OCI-LY1 (cell line): ENCODE data around the gene MAP3K6.

ENCODE experiments used
- H2AFZ ChIP-seq: fragments of 200-600 bp; sonication (generic), shearing (Covaris generic); 2 replicates; pipeline ENCODE4 v1.6.0; 2014; ENCODE audit warnings: antibody characterized with exemption, mild to moderate bottlenecking, low read length
- H3F3A ChIP-seq: fragments of 200-600 bp; sonication (generic), shearing (Covaris generic); 2 replicates; pipeline ENCODE4 v1.6.0; 2014; ENCODE audit warnings: mild to moderate bottlenecking, antibody characterized with exemption, low read length, moderate library complexity; ENCODE audit not compliant: insufficient read depth
- H3K27ac ChIP-seq: fragments of 200-600 bp; sonication (generic); 2 replicates; pipeline ENCODE4 v1.5.1; 2014; ENCODE audit warnings: low read length, mixed run types, mild to moderate bottlenecking, low read depth; ENCODE audit not compliant: poor library complexity, severe bottlenecking
- H3K27me3 ChIP-seq: fragments of 200-600 bp; sonication (generic); 2 replicates; pipeline ENCODE4 v1.6.0; 2014; ENCODE audit warnings: antibody characterized with exemption, mild to moderate bottlenecking, low read length, moderate library complexity; ENCODE audit not compliant: insufficient read depth
- H3K36me3 ChIP-seq: fragments of 200-600 bp; sonication (generic); 2 replicates; pipeline ENCODE4 v1.6.1; 2014; ENCODE audit warnings: mild to moderate bottlenecking, antibody characterized with exemption, low read length, moderate library complexity, mixed read lengths; ENCODE audit not compliant: insufficient read depth
- H3K4me1 ChIP-seq: fragments of 200-600 bp; sonication (generic); 2 replicates; pipeline ENCODE4 v1.5.1; 2014; ENCODE audit warnings: mild to moderate bottlenecking, low read length, moderate library complexity; ENCODE audit not compliant: insufficient read depth, severe bottlenecking
- H3K4me2 ChIP-seq: fragments of 200-600 bp; sonication (generic), shearing (Covaris generic); 2 replicates; pipeline ENCODE4 v1.6.1; 2014; ENCODE audit warnings: low read length
- H3K4me3 ChIP-seq: fragments of 200-600 bp; sonication (generic); 2 replicates; pipeline ENCODE4 v1.5.1; 2014; ENCODE audit warnings: low read length, low read depth, mild to moderate bottlenecking, mixed read lengths; ENCODE audit not compliant: poor library complexity, severe bottlenecking
- H3K79me2 ChIP-seq: fragments of 200-600 bp; shearing (Covaris generic); 2 replicates; pipeline ENCODE4 v1.6.1; 2016; ENCODE audit warnings: mixed run types, low read length, mixed read lengths; ENCODE audit not compliant: insufficient read depth
- H3K9ac ChIP-seq: fragments of 200-600 bp; sonication (generic), shearing (Covaris generic); 2 replicates; pipeline ENCODE4 v1.6.1; 2014; ENCODE audit warnings: mild to moderate bottlenecking, low read length, mixed read lengths
- H3K9me2 ChIP-seq: fragments of 200-600 bp; sonication (generic), shearing (Covaris generic); 2 replicates; pipeline ENCODE4 v1.6.1; 2014; ENCODE audit warnings: low read depth, mild to moderate bottlenecking, low read length, mixed read lengths
- H3K9me3 ChIP-seq: fragments of 200-600 bp; shearing (Covaris generic); 2 replicates; pipeline ENCODE4 v1.6.1; 2014; ENCODE audit warnings: low read length, mixed read lengths
- H4K20me1 ChIP-seq: fragments of 200-600 bp; sonication (generic), shearing (Covaris generic); 2 replicates; pipeline ENCODE4 v1.6.0; 2016; ENCODE audit warnings: mild to moderate bottlenecking, low read length; ENCODE audit not compliant: insufficient read depth
- CTCF ChIP-seq: fragments of 200-600 bp; sonication (generic), shearing (Covaris generic); IDR thresholded peaks from 2 replicates; pipeline ENCODE4 v1.5.1; 2017; ENCODE audit warnings: mild to moderate bottlenecking, antibody characterized with exemption, low read length, moderate library complexity, mixed read lengths
- EZH2 ChIP-seq: fragments of 200-600 bp; sonication (generic), shearing (Covaris generic); IDR thresholded peaks from 2 replicates; pipeline ENCODE4 v1.8.0; 2017; ENCODE audit warnings: borderline replicate concordance, mixed run types, mild to moderate bottlenecking, antibody characterized with exemption, low read length, moderate library complexity, mixed read lengths

Gene MAP3K6

GRCh38 chr1:27331922-27332321, 34.8 kb downstream of the MAP3K6 start:
- H3K9ac ChIP-seq = no peak overlapping the region
- no peak overlapping the region for H3K4me2 ChIP-seq
- peaks cover 84% of the 10 kb centered on the region for H3K36me3 ChIP-seq
- peaks cover 25% of the 10 kb centered on the region for H3K79me2 ChIP-seq
- peaks cover 19% of the 10 kb centered on the region for H3K4me1 ChIP-seq
- H3F3A ChIP-seq = no peaks in the 10 kb centered on the region
- H3K9me2 ChIP-seq = no peaks in the 10 kb centered on the region
- H2AFZ ChIP-seq = no peak overlapping the region
- no peaks in the 10 kb centered on the region for H3K27me3 ChIP-seq
- H3K9me3 ChIP-seq = no peaks in the 10 kb centered on the region
- no peak for TF ChIP-seq EZH2
- H4K20me1 ChIP-seq = no peaks in the 10 kb centered on the region
- H3K27ac ChIP-seq = no peak overlapping the region
- no peak overlapping the region for H3K4me3 ChIP-seq

GRCh38 chr1:27331426-27331825, 35.3 kb downstream of the MAP3K6 start:
- H3K27ac ChIP-seq = no peak overlapping the region
- no peak overlapping the region for H3K4me2 ChIP-seq
- no peak overlapping the region for H3K9ac ChIP-seq
- peaks cover 30% of the 10 kb centered on the region for H3K79me2 ChIP-seq
- peaks cover 84% of the 10 kb centered on the region for H3K36me3 ChIP-seq
- no peaks in the 10 kb centered on the region for H3F3A ChIP-seq
- no peaks in the 10 kb centered on the region for H3K27me3 ChIP-seq
- H3K9me2 ChIP-seq = no peaks in the 10 kb centered on the region
- H2AFZ ChIP-seq = no peak overlapping the region
- no peaks in the 10 kb centered on the region for H4K20me1 ChIP-seq
- TF ChIP-seq CTCF (no peak), EZH2 (no peak)
- H3K9me3 ChIP-seq = no peaks in the 10 kb centered on the region
- no peak overlapping the region for H3K4me3 ChIP-seq
- peaks cover 22% of the 10 kb centered on the region for H3K4me1 ChIP-seq

- Histone ChIP-seq H3K36me3 (peaks cover 84% of the 10 kb centered on the region), H3K4me1 (peaks cover 22% of the 10 kb centered on the region), H3K9ac (no peak overlapping the region), H3K79me2 (peaks cover 36% of the 10 kb centered on the region), H3F3A (no peaks in the 10 kb centered on the region), H3K4me2 (no peak overlapping the region), H3K9me2 (no peaks in the 10 kb centered on the region), H3K27me3 (no peaks in the 10 kb centered on the region), H3K4me3 (no peak overlapping the region), H2AFZ (no peak overlapping the region), H3K27ac (no peak overlapping the region), H3K9me3 (no peaks in the 10 kb centered on the region), H4K20me1 (no peaks in the 10 kb centered on the region)
- TF ChIP-seq EZH2 (no peak), CTCF (no peak)
Measured at GRCh38 chr1:27330786-27331185, 36.0 kb downstream of the MAP3K6 start.

- H3K27ac ChIP-seq = no peak overlapping the region
- peak overlapping the region; percentile 34; the same call in 1 of the 2 replicates for H3K9ac ChIP-seq
- TF ChIP-seq CTCF = no peak
- no peak for TF ChIP-seq EZH2
- no peak overlapping the region for H2AFZ ChIP-seq
- peaks cover 31% of the 10 kb centered on the region for H3K4me1 ChIP-seq
- H3K4me2 ChIP-seq = peak overlapping the region; percentile 42; the same call in 1 of the 2 replicates
- H4K20me1 ChIP-seq = no peaks in the 10 kb centered on the region
- peaks cover 73% of the 10 kb centered on the region for H3K36me3 ChIP-seq
- no peak overlapping the region for H3K4me3 ChIP-seq
- H3K27me3 ChIP-seq = no peaks in the 10 kb centered on the region
- H3K79me2 ChIP-seq = peaks cover 54% of the 10 kb centered on the region
- H3K9me3 ChIP-seq = no peaks in the 10 kb centered on the region
- H3F3A ChIP-seq = no peaks in the 10 kb centered on the region
- H3K9me2 ChIP-seq = no peaks in the 10 kb centered on the region
Measured at GRCh38 chr1:27327964-27328363, 38.8 kb downstream of the MAP3K6 start.
